Neutrophil (primary cell): ENCODE measurements around the gene MRPL18.

ENCODE experiments used
- H3K27ac ChIP-seq: fragments of 200-600 bp; sonication (generic); 2 replicates; pipeline ENCODE4 v1.5.1; 2016; ENCODE audit warnings: mild to moderate bottlenecking, moderate library complexity
- H3K27me3 ChIP-seq: fragments of 200-600 bp; sonication (generic); 2 replicates; pipeline ENCODE4 v1.6.0; 2016; ENCODE audit warnings: mild to moderate bottlenecking
- H3K36me3 ChIP-seq: fragments of 200-600 bp; sonication (generic); 2 replicates; pipeline ENCODE4 v1.5.1; 2017
- H3K4me1 ChIP-seq, 2 experiments: fragments of 200-600 bp in 1 of 2; sonication (generic) in 1 of 2; 1 replicate in 1 of 2; 2 replicates in 1 of 2; pipeline versions ENCODE4 v1.5.1 to v1.6.1; 2013 to 2016; ENCODE audit warnings: low read depth in 1 of 2, low read length in 1 of 2, mild to moderate bottlenecking in 1 of 2, moderate library complexity in 1 of 2; ENCODE audit not compliant: control insufficient read depth in 1 of 2, insufficient read depth in 1 of 2
- H3K4me3 ChIP-seq, 2 experiments: fragments of 200-600 bp in 1 of 2; sonication (generic) in 1 of 2; 1 replicate in 1 of 2; 2 replicates in 1 of 2; pipeline ENCODE4 v1.5.1; 2013 to 2016; ENCODE audit warnings: low read depth in 1 of 2, low read length in 1 of 2, mild to moderate bottlenecking in 1 of 2, moderate library complexity in 1 of 2
- H3K9me3 ChIP-seq: fragments of 200-600 bp; sonication (generic); 2 replicates; pipeline ENCODE4 v1.5.1; 2016
- TF ChIP-seq, protein P1 (sequence below): fragments of 200-600 bp; sonication (generic); IDR thresholded peaks from 2 replicates; pipeline ENCODE4 v1.5.1; 2016; ENCODE audit warnings: antibody characterized with exemption

The MRPL18 gene

DNA sequence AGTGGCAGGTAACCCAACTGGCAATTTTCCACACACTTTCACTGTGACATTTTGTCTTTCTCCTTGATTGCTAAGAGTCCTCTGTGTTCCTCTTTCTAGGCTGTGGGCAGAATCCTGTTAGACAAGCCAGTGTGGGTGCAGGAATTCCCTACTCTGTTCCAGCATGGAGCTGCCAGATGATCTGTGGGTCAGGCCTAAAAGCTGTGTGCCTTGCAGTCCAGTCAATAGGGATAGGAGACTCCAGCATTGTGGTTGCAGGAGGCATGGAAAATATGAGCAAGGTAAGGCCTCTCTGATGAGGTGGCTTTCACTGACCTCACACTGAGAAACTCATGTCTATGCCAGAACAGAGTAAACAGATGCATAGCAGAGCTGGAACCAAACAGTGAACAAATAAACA, 23.4 kb upstream of the MRPL18 start:
- H3K4me3 ChIP-seq = no peak overlapping the region

DNA sequence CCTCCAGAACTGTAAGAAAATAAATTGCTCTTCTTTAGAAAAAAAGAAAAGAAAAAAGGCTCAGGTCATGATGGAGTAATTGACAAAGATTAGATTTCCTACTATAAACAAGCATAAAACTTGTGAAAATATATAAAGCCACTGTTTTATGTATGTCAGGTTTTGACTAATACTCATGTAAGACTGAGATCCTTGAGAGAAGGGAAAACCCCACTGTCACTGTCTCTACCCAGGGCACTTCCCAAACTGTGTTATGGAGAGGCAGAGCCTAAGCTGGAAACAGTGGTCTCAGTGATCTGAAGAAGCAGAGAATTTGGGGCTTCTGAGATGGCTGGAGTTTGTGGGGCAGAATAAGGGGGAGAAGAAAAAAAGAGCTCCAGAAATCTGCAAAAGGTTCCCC, 20.8 kb upstream of the MRPL18 start:
- no peaks in the 10 kb centered on the region for H3K27me3 ChIP-seq
- H3K27ac ChIP-seq = no peak overlapping the region
- H3K4me1 ChIP-seq = no peaks in the 10 kb centered on the region
- peaks cover 23% of the 10 kb centered on the region for H3K36me3 ChIP-seq
- no peaks in the 10 kb centered on the region for H3K9me3 ChIP-seq
- no peak overlapping the region for H3K4me3 ChIP-seq
- TF ChIP-seq, protein P1, sequence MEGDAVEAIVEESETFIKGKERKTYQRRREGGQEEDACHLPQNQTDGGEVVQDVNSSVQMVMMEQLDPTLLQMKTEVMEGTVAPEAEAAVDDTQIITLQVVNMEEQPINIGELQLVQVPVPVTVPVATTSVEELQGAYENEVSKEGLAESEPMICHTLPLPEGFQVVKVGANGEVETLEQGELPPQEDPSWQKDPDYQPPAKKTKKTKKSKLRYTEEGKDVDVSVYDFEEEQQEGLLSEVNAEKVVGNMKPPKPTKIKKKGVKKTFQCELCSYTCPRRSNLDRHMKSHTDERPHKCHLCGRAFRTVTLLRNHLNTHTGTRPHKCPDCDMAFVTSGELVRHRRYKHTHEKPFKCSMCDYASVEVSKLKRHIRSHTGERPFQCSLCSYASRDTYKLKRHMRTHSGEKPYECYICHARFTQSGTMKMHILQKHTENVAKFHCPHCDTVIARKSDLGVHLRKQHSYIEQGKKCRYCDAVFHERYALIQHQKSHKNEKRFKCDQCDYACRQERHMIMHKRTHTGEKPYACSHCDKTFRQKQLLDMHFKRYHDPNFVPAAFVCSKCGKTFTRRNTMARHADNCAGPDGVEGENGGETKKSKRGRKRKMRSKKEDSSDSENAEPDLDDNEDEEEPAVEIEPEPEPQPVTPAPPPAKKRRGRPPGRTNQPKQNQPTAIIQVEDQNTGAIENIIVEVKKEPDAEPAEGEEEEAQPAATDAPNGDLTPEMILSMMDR = no peak

More for the DNA sequence above, 23.4 kb upstream of the MRPL18 start:
- Histone ChIP-seq H3K27me3 (no peaks in the 10 kb centered on the region), H3K36me3 (peaks cover 23% of the 10 kb centered on the region), H3K4me1 (peaks cover 8 to 9% of the 10 kb centered on the region in 2 experiments), H3K9me3 (no peaks in the 10 kb centered on the region), H3K27ac (no peak overlapping the region)
- TF ChIP-seq, protein P1 = no peak

DNA sequence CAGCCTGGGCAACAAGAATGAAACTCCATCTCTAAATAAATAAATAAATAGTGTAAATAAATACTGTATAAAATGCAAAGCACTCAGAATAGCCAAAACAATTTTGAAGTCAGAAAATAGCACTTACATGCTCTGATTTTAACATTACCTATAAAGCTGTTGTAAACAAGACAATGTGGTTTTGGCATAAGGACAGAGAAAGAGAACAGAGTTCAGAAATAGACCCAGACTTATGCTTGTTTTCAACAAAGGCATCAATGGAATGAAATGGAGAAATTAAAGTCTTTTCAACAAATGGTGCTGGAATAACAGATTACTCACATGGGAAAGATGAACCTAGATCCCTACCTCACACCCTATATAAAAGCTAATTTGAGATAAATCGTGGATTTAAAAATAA, 18.1 kb upstream of the MRPL18 start:
- Histone ChIP-seq H3K27ac (no peak overlapping the region), H3K4me3 (no peak overlapping the region), H3K27me3 (no peaks in the 10 kb centered on the region), H3K9me3 (no peaks in the 10 kb centered on the region), H3K4me1 (no peaks in the 10 kb centered on the region), H3K36me3 (peaks cover 21% of the 10 kb centered on the region)
- TF ChIP-seq, protein P1 = no peak

DNA sequence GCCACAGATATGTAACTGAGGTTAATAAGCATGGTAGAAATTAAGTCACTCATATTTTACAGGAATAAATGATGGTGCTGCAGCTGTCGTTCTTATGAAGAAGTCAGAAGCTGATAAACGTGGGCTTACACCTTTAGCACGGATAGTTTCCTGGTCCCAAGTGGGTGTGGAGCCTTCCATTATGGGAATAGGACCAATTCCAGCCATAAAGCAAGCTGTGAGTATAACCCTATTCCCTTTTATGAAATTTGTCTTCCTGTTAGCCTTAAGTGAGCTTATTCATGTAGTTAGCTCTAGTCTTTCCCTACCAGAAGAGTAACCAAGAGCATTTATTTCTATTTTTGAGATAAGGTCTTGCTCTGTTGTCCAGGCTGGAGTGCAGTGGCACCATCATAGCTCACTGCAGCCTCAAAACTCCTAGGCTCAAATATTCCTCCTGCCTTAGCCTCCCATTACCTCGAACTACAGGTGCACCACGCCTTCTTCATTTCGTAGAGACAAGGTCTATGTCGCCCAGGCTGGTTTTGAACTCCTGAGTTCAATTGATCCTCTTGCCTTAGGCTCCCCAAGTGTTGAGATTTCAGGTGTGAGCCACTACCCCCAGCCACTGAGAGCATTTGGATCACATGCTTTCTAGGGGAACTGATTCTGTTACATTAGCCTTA, 12.9 kb upstream of the MRPL18 start:
- Histone ChIP-seq H3K36me3 (peaks cover 55% of the 10 kb centered on the region), H3K27ac (no peak overlapping the region), H3K4me3 (no peak overlapping the region), H3K4me1 (no peaks in the 10 kb centered on the region), H3K9me3 (no peaks in the 10 kb centered on the region), H3K27me3 (no peaks in the 10 kb centered on the region)
- TF ChIP-seq, protein P1 = no peak

DNA sequence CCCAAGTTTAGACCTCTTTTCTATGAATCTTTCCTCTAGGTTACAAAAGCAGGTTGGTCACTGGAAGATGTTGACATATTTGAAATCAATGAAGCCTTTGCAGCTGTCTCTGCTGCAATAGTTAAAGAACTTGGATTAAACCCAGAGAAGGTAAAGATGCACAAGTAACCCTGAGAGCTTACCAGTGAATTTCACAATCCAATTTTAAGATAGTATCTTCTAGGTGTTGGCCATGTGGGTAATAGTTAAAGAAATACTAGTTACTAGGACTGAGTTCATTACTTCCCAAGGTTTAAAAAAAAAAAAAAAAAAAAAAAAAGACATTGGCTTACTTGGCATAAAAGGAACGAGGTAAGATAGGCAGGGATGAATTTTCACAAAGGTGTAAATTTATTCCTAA, 12.1 kb upstream of the MRPL18 start:
- H3K4me1 ChIP-seq = no peaks in the 10 kb centered on the region
- H3K27ac ChIP-seq = no peak overlapping the region
- no peak overlapping the region for H3K4me3 ChIP-seq
- no peaks in the 10 kb centered on the region for H3K27me3 ChIP-seq
- TF ChIP-seq, protein P1 = no peak
- peaks cover 62% of the 10 kb centered on the region for H3K36me3 ChIP-seq
- no peaks in the 10 kb centered on the region for H3K9me3 ChIP-seq
